Hepatocyte (in vitro differentiated cells): ENCODE measurements around the gene FRMPD1. TPM values are rescaled to one million over a fixed set of nuclear protein-coding genes. Genes with fewer than 3 reads are reported as not detected.

Source experiments
- DNase-seq: peaks from one replicate; pipeline ENCODE4 v3.0.0-alpha.2; 2016; ENCODE audit warnings: low spot score
- H2AFZ ChIP-seq: fragments of 200-600 bp; sonication (generic); 2 replicates; pipeline ENCODE4 v1.6.0; 2016; ENCODE audit warnings: antibody characterized with exemption, mild to moderate bottlenecking
- H3K27ac ChIP-seq: fragments of 200-600 bp; sonication (generic); 2 replicates; pipeline ENCODE4 v1.5.1; 2016; ENCODE audit warnings: mild to moderate bottlenecking
- H3K27me3 ChIP-seq: fragments of 200-600 bp; sonication (generic); 2 replicates; pipeline ENCODE4 v1.6.1; 2016
- H3K36me3 ChIP-seq: fragments of 200-600 bp; sonication (generic); replicated peaks from 2 replicates; pipeline ENCODE4 v1.5.1; 2016; ENCODE audit warnings: low read depth; ENCODE audit not compliant: insufficient read depth
- H3K4me1 ChIP-seq: fragments of 200-600 bp; sonication (generic); 2 replicates; pipeline ENCODE4 v1.5.1; 2016; ENCODE audit warnings: mild to moderate bottlenecking, moderate library complexity; ENCODE audit not compliant: insufficient read depth
- H3K4me2 ChIP-seq: fragments of 200-600 bp; sonication (generic); 2 replicates; pipeline ENCODE4 v1.6.0; 2016
- H3K4me3 ChIP-seq: fragments of 200-600 bp; sonication (generic); 2 replicates; pipeline ENCODE4 v1.5.1; 2016; ENCODE audit warnings: mild to moderate bottlenecking
- H3K79me2 ChIP-seq: fragments of 200-600 bp; sonication (generic); 2 replicates; pipeline ENCODE4 v1.6.0; 2017; ENCODE audit warnings: mild to moderate bottlenecking
- H3K9me2 ChIP-seq: fragments of 200-600 bp; sonication (generic); replicated peaks from 2 replicates; pipeline ENCODE4 v1.6.0; 2017; ENCODE audit warnings: mild to moderate bottlenecking; ENCODE audit not compliant: insufficient read depth
- H3K9me3 ChIP-seq: fragments of 200-600 bp; sonication (generic); 2 replicates; pipeline ENCODE4 v1.5.1; 2016; ENCODE audit warnings: low read depth, mild to moderate bottlenecking
- H4K20me1 ChIP-seq: fragments of 200-600 bp; sonication (generic); 2 replicates; pipeline ENCODE4 v1.6.0; 2016; ENCODE audit warnings: mild to moderate bottlenecking; ENCODE audit not compliant: insufficient read depth, poor library complexity, severe bottlenecking
- EZH2 ChIP-seq: fragments of 200-600 bp; sonication (generic); IDR thresholded peaks from 2 replicates; pipeline ENCODE4 v1.6.1; 2016; ENCODE audit warnings: antibody characterized with exemption, mild to moderate bottlenecking, borderline replicate concordance
- EZH2phosphoT487 ChIP-seq: fragments of 200-600 bp; sonication (generic); IDR thresholded peaks from one replicate; pipeline ENCODE4 v1.6.1; 2018; ENCODE audit warnings: antibody characterized with exemption, mild to moderate bottlenecking, low read depth, moderate library complexity; ENCODE audit not compliant: unreplicated experiment, severe bottlenecking
- WGBS: methylation state at CpG from one replicate; pipeline ENCODE4 v1.1.6; 2016; ENCODE audit warnings: low lambda C conversion rate; ENCODE audit errors: missing lambda C conversion rate; 5-methylcytosine and 5-hydroxymethylcytosine counted together
- polyA plus RNA-seq: library from polyadenylated mRNA; unstranded; fragments of >200 nt; fragmentation: Nextera tagmentation; extraction: Ambion mirVana; gene quantifications from 2 replicates; pipeline ENCODE4 v1.2.1, GENCODE V29; 2016
- total RNA-seq: library from RNA; depleted of rRNA; stranded (reverse); fragments of >200 nt; gene quantifications from 2 replicates; pipeline ENCODE4 v1.2.3, GENCODE V29; 2014
- TF ChIP-seq, protein P1 (sequence below): fragments of 200-600 bp; sonication (generic); IDR thresholded peaks from 2 replicates; pipeline ENCODE4 v1.5.1; 2016; ENCODE audit warnings: antibody characterized with exemption, mild to moderate bottlenecking; ENCODE audit not compliant: poor library complexity

FRMPD1 gene
- total and polyA plus RNA-seq, 2 experiments from 2014 or later, result 0.10 to 0.36 TPM

DNA sequence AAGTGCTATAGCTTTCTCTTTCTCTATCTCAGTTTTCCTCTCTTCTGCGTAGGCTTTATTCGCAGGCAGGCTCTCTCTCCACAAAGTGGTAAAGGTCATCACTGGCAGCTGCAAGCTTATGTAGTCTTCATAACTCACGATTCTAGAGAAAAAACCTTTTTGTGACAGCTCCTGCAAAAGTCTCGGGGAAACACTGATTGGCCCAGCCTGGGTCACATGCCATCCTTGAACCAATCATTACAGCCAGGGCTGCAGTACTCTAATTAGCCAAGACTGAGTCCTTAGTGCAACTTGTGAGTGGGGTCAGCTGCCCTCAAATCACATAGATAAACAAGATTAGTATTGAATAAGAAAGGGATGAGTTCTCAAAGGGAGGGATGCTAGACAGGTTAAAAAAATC lies 18.3 kb upstream of the FRMPD1 start:
- Histone ChIP-seq H3K79me2 (no peaks in the 10 kb centered on the region), H3K36me3 (no peaks in the 10 kb centered on the region), H3K27ac (no peak overlapping the region), H3K4me1 (no peaks in the 10 kb centered on the region), H3K27me3 (peaks cover 4% of the 10 kb centered on the region), H4K20me1 (no peaks in the 10 kb centered on the region), H3K4me2 (no peak overlapping the region), H3K4me3 (no peak overlapping the region), H2AFZ (no peak overlapping the region), H3K9me3 (no peaks in the 10 kb centered on the region), H3K9me2 (no peaks in the 10 kb centered on the region)
- WGBS, result 92% methylated on average over 4 of the region's 4 CpGs
- no peak for DNase-seq
- TF ChIP-seq EZH2 (no peak), EZH2phosphoT487 (no peak)
- TF ChIP-seq, protein P1, sequence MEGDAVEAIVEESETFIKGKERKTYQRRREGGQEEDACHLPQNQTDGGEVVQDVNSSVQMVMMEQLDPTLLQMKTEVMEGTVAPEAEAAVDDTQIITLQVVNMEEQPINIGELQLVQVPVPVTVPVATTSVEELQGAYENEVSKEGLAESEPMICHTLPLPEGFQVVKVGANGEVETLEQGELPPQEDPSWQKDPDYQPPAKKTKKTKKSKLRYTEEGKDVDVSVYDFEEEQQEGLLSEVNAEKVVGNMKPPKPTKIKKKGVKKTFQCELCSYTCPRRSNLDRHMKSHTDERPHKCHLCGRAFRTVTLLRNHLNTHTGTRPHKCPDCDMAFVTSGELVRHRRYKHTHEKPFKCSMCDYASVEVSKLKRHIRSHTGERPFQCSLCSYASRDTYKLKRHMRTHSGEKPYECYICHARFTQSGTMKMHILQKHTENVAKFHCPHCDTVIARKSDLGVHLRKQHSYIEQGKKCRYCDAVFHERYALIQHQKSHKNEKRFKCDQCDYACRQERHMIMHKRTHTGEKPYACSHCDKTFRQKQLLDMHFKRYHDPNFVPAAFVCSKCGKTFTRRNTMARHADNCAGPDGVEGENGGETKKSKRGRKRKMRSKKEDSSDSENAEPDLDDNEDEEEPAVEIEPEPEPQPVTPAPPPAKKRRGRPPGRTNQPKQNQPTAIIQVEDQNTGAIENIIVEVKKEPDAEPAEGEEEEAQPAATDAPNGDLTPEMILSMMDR, result no peak

DNA sequence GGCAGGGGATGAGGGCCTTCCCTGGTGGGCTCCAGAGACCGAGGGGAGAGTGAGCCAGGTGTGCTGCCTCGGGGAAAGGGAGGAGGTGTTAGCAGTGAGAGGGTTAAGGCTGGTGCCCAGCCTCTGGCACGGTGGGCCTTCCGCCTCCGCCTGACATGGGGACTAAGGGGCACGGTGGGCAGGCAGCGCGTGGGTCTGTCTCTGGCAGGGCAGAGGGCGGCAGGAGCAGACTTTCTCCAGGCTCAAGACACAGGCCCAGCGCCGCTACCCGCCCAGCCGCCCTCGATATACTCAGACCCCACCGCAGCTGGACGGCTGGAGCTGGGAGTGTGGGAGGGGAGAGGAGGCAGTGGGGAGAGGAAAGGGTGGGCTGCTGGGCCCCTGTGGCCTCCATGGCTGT lies 14.9 kb upstream of the FRMPD1 start:
- Histone ChIP-seq H3K27me3 (peaks cover 4% of the 10 kb centered on the region), H3K4me3 (no peak overlapping the region), H3K9me3 (no peaks in the 10 kb centered on the region), H2AFZ (no peak overlapping the region), H3K4me1 (no peaks in the 10 kb centered on the region), H3K9me2 (no peaks in the 10 kb centered on the region), H3K27ac (no peak overlapping the region), H3K4me2 (no peak overlapping the region), H4K20me1 (no peaks in the 10 kb centered on the region), H3K36me3 (no peaks in the 10 kb centered on the region), H3K79me2 (no peaks in the 10 kb centered on the region)
- TF ChIP-seq, protein P1, result no peak
- no peak for TF ChIP-seq EZH2phosphoT487
- TF ChIP-seq EZH2, result no peak
- WGBS, result 94% methylated on average over 12 of the region's 16 CpGs
- no peak for DNase-seq

DNA sequence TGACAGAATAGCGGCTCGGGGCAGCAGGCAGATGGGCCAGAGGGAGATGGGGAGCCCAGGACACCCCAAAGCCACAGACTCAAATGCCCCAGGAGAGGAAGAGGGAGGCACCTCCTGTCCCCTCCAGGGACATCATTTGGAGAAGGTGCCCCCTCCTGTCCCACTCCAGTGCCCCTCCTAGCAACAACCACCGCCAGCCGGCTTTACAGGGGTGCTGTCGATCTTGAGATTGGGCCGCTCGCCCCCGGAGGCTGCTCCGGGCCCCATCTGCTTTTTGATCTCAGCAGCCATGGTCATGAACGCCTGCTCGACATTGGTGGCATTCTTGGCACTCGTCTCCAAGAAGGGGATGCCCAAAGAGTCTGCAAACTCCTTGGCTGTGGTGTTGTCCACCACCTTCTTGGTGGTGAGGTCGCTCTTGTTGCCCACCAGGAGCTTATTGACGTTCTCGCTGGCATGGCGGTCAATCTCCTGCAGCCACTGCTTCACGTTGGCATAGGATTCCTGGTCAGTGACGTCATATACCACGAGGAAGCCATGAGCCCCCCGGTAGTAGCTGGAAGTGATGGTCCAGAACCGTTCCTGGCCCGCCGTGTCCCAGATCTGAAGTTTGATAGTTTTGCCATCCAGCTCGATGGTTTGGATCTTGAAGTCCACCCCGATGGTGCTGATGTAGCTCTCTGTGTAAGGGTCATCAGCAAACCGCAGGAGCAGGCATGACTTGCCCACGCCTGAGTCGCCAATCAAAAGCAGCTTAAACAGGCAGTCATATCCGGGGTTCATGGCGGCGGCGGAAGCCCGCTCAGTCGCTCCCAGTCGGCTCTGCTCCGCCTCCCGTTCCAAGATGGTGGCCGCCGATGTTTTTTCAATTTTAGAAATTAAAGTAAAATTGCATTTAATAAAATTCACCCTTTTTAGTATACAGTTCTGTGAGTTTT lies 14.0 kb upstream of the FRMPD1 start:
- Histone ChIP-seq H3K27ac (no peak overlapping the region), H3K36me3 (no peaks in the 10 kb centered on the region), H3K9me3 (no peaks in the 10 kb centered on the region), H3K27me3 (peaks cover 4% of the 10 kb centered on the region), H2AFZ (no peak overlapping the region), H4K20me1 (no peaks in the 10 kb centered on the region), H3K4me1 (no peaks in the 10 kb centered on the region), H3K79me2 (no peaks in the 10 kb centered on the region), H3K4me2 (no peak overlapping the region), H3K4me3 (no peak overlapping the region), H3K9me2 (no peaks in the 10 kb centered on the region)
- DNase-seq, result no peak
- no peak for TF ChIP-seq EZH2phosphoT487
- TF ChIP-seq EZH2, result no peak
- TF ChIP-seq, protein P1, result no peak
- 96% methylated on average over 39 of the region's 39 CpGs for WGBS
